GM12878 (cell line): ENCODE results near the gene YIF1B. TPM values are rescaled to one million over a fixed set of nuclear protein-coding genes. Genes with fewer than 3 reads are reported as not detected.

ENCODE experiments used
- ATAC-seq: fragments of 200-7000 bp; cut with Tn5 transposase; 3 replicates; pipeline ENCODE4 v1.9.1; 2020; ENCODE audit warnings: mild to moderate bottlenecking, moderate library complexity
- BruUV-seq: library from RNA; stranded (reverse); fragments of 400-500 nt; replicated peaks from 2 replicates; lab custom pipeline; 2021; lab: Mats Ljungman, UMichigan
- CTCF ChIA-PET: fragments of 300-600 bp; sonication (Branson Sonifier 250); formaldehyde crosslinking; extraction: SDS; loops from one replicate; lab custom pipeline; 2021; ENCODE audit warnings: inconsistent platforms; lab: Yijun Ruan, JAX
- POLR2A ChIA-PET: fragments of 350-600 bp; formaldehyde crosslinking; extraction: SDS; loops from one replicate; lab custom pipeline; 2021; ENCODE audit warnings: inconsistent platforms; lab: Charles Lee
- RAD21 ChIA-PET: fragments of 300-600 bp; sonication (Branson Sonifier 250); formaldehyde crosslinking; loops from one replicate; lab custom pipeline; 2023; ENCODE audit warnings: antibody characterized with exemption; ENCODE audit not compliant: unreplicated experiment; lab: Charles Lee
- SMC1A ChIA-PET: fragments of 300-600 bp; sonication (Branson Sonifier 250); formaldehyde crosslinking; loops from one replicate; lab custom pipeline; 2023; ENCODE audit not compliant: unreplicated experiment, uncharacterized antibody; lab: Charles Lee
- DNase-seq: peaks from one replicate; pipeline ENCODE4 v3.0.0-alpha.2; 2011; ENCODE audit warnings: low read depth, low spot score
- FAIRE-seq: peaks from 3 replicates; lab custom pipeline; 2011; peaks lifted over from hg19 to GRCh38; lab: Jason Lieb, UNC
- H2AFZ ChIP-seq: 2 replicates; pipeline ENCODE4 v1.6.0; 2011; ENCODE audit warnings: low read depth, low read length, control low read depth; ENCODE audit not compliant: control insufficient read depth
- H3K27ac ChIP-seq: 2 replicates; pipeline ENCODE4 v1.5.1; 2011; ENCODE audit warnings: control low read depth; ENCODE audit not compliant: control insufficient read depth, insufficient read depth
- H3K27me3 ChIP-seq, 2 experiments: replicated peaks in 1 of 2; 2 replicates each; pipeline versions ENCODE4 v1.6.0 to v1.6.1; 2011; ENCODE audit warnings: low read length in 1 of 2; ENCODE audit not compliant: control insufficient read depth in 2 of 2, insufficient read depth in 2 of 2
- H3K36me3 ChIP-seq, 2 experiments: 2 replicates each; pipeline ENCODE4 v1.5.1; 2011; ENCODE audit warnings: low read length in 1 of 2; ENCODE audit not compliant: control insufficient read depth in 2 of 2, insufficient read depth in 2 of 2
- H3K4me1 ChIP-seq: 2 replicates; pipeline ENCODE4 v1.6.1; 2011; ENCODE audit warnings: mild to moderate bottlenecking, low read length, moderate library complexity, mixed read lengths; ENCODE audit not compliant: control insufficient read depth, insufficient read depth
- H3K4me2 ChIP-seq: 2 replicates; pipeline ENCODE4 v1.6.0; 2011; ENCODE audit warnings: control low read depth; ENCODE audit not compliant: control insufficient read depth, insufficient read depth
- H3K4me3 ChIP-seq: fragments of 200-600 bp; sonication (generic); 2 replicates; pipeline ENCODE4 v1.5.1; 2016
- H3K79me2 ChIP-seq: 2 replicates; pipeline ENCODE4 v1.6.0; 2011; ENCODE audit warnings: low read length; ENCODE audit not compliant: control insufficient read depth, insufficient read depth
- H3K9ac ChIP-seq: 2 replicates; pipeline ENCODE4 v1.8.0; 2011; ENCODE audit warnings: low read length, control low read depth, mixed read lengths; ENCODE audit not compliant: control insufficient read depth, insufficient read depth
- H3K9me3 ChIP-seq: replicated peaks from 3 replicates; pipeline ENCODE4 v1.5.1; 2011; ENCODE audit warnings: mild to moderate bottlenecking, low read length; ENCODE audit not compliant: control insufficient read depth, insufficient read depth
- H4K20me1 ChIP-seq: 2 replicates; pipeline ENCODE4 v1.6.0; 2011; ENCODE audit not compliant: control insufficient read depth, insufficient read depth
- FOXK2 ChIP-seq: fragments of 450-650 bp; IDR thresholded peaks from 2 replicates; pipeline ENCODE4 v1.6.1; 2017; ENCODE audit warnings: mild to moderate bottlenecking, moderate library complexity
- GATAD2B ChIP-seq: fragments of 450-650 bp; conservative IDR thresholded peaks from 2 replicates; pipeline ENCODE4 v1.6.1; 2017; ENCODE audit warnings: low read depth, mild to moderate bottlenecking, moderate library complexity
- HCFC1 ChIP-seq: fragments of 150-350 bp; IDR thresholded peaks from 2 replicates; pipeline ENCODE4 v1.6.1; 2014; ENCODE audit warnings: low read length
- MEF2A ChIP-seq: IDR thresholded peaks from 2 replicates; pipeline ENCODE4 v1.6.1; 2011; ENCODE audit warnings: low read depth, mild to moderate bottlenecking, low read length, moderate library complexity; ENCODE audit not compliant: insufficient read depth
- MXI1 ChIP-seq: fragments of 150-350 bp; IDR thresholded peaks from 2 replicates; pipeline ENCODE4 v1.6.1; 2011; ENCODE audit warnings: low read depth, mild to moderate bottlenecking, inconsistent platforms, low read length, improper control_type of control experiment
- POU2F2 ChIP-seq: IDR thresholded peaks from 3 replicates; pipeline ENCODE4 v1.6.1; 2011; ENCODE audit warnings: low read depth, mild to moderate bottlenecking, low read length, borderline replicate concordance
- SPI1 ChIP-seq: IDR thresholded peaks from 2 replicates; pipeline ENCODE4 v1.6.1; 2011; ENCODE audit warnings: low read depth, mild to moderate bottlenecking, low read length, moderate library complexity, borderline replicate concordance; ENCODE audit not compliant: insufficient read depth
- USF1 ChIP-seq: IDR thresholded peaks from 2 replicates; pipeline ENCODE4 v1.6.1; 2011; ENCODE audit warnings: borderline replicate concordance, low read depth, mild to moderate bottlenecking, moderate library complexity, mixed read lengths, low read length; ENCODE audit not compliant: insufficient read depth; ENCODE audit errors: extremely low read length
- whole genome bisulfite sequencing: methylation state at CpG from one replicate; pipeline ENCODE4 v1.1.6; 2016; ENCODE audit warnings: low lambda C conversion rate; ENCODE audit not compliant: insufficient replicate concordance, insufficient coverage; ENCODE audit errors: missing lambda C conversion rate; 5-methylcytosine and 5-hydroxymethylcytosine counted together
- in situ Hi-C: fragments of 300-500 bp; cut with MboI; formaldehyde crosslinking; loops from 9 replicates; pipeline ENCODE4 v1.14.3; 2018; ENCODE audit warnings: mixed read lengths
- intact Hi-C: fragments of 100-400 bp; cut with micrococcal nuclease; formaldehyde crosslinking; loops from one replicate; pipeline ENCODE4 v1.14.2; 2022; ENCODE audit not compliant: unreplicated experiment
- polyA plus RNA-seq, 11 experiments: library from polyadenylated mRNA; depleted of rRNA in 4 of 11; unstranded in 6 of 11; stranded (reverse) in 5 of 11; fragments of >200 nt; fragmentation: Nextera tagmentation in 4 of 11; fragmentation: Illumina TruSeq in 1 of 11; extraction: Ambion mirVana in 4 of 11; extraction: Trizol in 1 of 11; gene quantifications; 1 replicate in 1 of 11; 2 replicates in 10 of 11; pipeline versions ENCODE4 v1.2.1 to v1.2.3, GENCODE V29; 2011 to 2016; ENCODE audit warnings: inconsistent platforms in 2 of 11, missing spikeins in 2 of 11, low read depth in 1 of 11
- total RNA-seq, 4 experiments: library from RNA; depleted of rRNA in 3 of 4; stranded (reverse); fragments of >200 nt in 3 of 4; fragmentation: Illumina TruSeq in 1 of 4; extraction: Trizol in 1 of 4; gene quantifications; 2 replicates each; pipeline versions ENCODE4 v1.2.1 to v1.2.3, GENCODE V29; 2013 to 2021
- TF ChIP-seq, protein P1 (sequence below): IDR thresholded peaks from 2 replicates; pipeline ENCODE4 v1.6.1; 2011; ENCODE audit warnings: low read depth, low read length, improper control_type of control experiment, borderline replicate concordance
- TF ChIP-seq, protein P2 (sequence below): IDR thresholded peaks from 2 replicates; pipeline ENCODE4 v1.6.1; 2011; ENCODE audit warnings: mild to moderate bottlenecking, low read depth, low read length, moderate library complexity; ENCODE audit not compliant: insufficient replicate concordance
- TF ChIP-seq, protein P3 (sequence below): fragments of 450-650 bp; IDR thresholded peaks from 2 replicates; pipeline ENCODE4 v1.6.1; 2016; ENCODE audit warnings: mild to moderate bottlenecking

The YIF1B gene
- total and polyA plus RNA-seq, 10 of the 15 experiments (the other 5 are each of a cell fraction or from before 2014, with no cell fraction given): 1.3 to 106 (median 53.5) TPM

DNA sequence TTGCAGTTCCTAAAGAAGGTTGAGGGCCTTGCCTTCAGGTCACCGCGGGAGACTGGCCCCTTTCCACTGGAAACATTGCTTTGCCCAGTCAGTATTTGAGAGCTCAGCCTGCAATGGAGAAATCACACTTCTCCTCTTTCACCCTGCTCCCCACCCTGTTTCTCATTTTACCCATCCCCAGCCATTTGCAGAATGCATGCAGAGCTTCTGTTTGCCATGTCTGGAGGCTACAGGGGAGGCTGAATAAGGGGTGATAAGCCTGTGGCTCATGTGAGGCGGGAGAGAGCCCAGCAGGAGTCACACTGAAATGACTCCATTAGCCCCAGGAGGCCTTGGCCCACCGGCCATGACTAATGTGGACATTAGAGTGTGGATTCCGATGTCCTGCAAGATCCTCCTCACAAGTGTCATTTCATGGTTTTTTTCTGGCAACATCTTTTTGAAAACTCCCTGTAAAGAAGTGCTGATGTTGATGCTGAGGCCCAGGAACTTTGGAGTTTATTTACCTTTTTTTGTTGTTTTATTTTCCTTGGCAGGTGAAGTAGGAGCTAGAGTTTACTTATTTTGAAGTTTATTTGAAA lies 45.1 kb downstream of the YIF1B start:
- no peaks in the 10 kb centered on the region for H4K20me1 ChIP-seq
- no TSS peak for BruUV-seq
- no peaks in the 10 kb centered on the region for H3K79me2 ChIP-seq
- no peak overlapping the region for H2AFZ ChIP-seq
- H3K27me3 ChIP-seq: no peaks in the 10 kb centered on the region
- no peaks in the 10 kb centered on the region for H3K4me1 ChIP-seq
- DNase-seq (no peak), ATAC-seq (no peak)
- H3K4me2 ChIP-seq: no peak overlapping the region
- no peak overlapping the region for H3K27ac ChIP-seq
- in situ Hi-C loops: no loop called here
- RAD21 ChIA-PET: no interaction called here
- H3K9me3 ChIP-seq: no peaks in the 10 kb centered on the region
- TF ChIP-seq POU2F2 (no peak), SPI1 (no peak), HCFC1 (no peak), GATAD2B (no peak), FOXK2 (no peak), MEF2A (no peak), MXI1 (no peak), USF1 (no peak)
- TF ChIP-seq, protein P1, sequence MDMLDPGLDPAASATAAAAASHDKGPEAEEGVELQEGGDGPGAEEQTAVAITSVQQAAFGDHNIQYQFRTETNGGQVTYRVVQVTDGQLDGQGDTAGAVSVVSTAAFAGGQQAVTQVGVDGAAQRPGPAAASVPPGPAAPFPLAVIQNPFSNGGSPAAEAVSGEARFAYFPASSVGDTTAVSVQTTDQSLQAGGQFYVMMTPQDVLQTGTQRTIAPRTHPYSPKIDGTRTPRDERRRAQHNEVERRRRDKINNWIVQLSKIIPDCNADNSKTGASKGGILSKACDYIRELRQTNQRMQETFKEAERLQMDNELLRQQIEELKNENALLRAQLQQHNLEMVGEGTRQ: no peak
- TF ChIP-seq, protein P2, sequence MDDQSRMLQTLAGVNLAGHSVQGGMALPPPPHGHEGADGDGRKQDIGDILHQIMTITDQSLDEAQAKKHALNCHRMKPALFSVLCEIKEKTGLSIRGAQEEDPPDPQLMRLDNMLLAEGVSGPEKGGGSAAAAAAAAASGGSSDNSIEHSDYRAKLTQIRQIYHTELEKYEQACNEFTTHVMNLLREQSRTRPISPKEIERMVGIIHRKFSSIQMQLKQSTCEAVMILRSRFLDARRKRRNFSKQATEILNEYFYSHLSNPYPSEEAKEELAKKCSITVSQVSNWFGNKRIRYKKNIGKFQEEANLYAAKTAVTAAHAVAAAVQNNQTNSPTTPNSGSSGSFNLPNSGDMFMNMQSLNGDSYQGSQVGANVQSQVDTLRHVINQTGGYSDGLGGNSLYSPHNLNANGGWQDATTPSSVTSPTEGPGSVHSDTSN: no peak
- TF ChIP-seq, protein P3, sequence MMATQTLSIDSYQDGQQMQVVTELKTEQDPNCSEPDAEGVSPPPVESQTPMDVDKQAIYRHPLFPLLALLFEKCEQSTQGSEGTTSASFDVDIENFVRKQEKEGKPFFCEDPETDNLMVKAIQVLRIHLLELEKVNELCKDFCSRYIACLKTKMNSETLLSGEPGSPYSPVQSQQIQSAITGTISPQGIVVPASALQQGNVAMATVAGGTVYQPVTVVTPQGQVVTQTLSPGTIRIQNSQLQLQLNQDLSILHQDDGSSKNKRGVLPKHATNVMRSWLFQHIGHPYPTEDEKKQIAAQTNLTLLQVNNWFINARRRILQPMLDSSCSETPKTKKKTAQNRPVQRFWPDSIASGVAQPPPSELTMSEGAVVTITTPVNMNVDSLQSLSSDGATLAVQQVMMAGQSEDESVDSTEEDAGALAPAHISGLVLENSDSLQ: no peak
- TF ChIP-seq, all 136 proteins: peak for 0
- no peak for FAIRE-seq
- Histone ChIP-seq H3K9ac (no peak overlapping the region), H3K4me3 (no peak overlapping the region), H3K36me3 (no peaks in the 10 kb centered on the region)
- ChIA-PET SMC1A (interaction anchor here (0.9 kb wide), 1 partner anchor 374 kb away, joined by 3 read pairs; no protein-coding TSS in a partner anchor), POLR2A (no interaction called here), CTCF (no interaction called here)
- WGBS: 62% methylated on average over 5 of the region's 5 CpGs
- intact Hi-C loops: no loop called here
